DOHH2 (cell line): ENCODE measurements around the gene MARK3.

Source experiments
- CTCF ChIP-seq: fragments of 200-600 bp; sonication (generic); IDR thresholded peaks from one replicate; pipeline ENCODE4 v1.5.1; 2014; ENCODE audit warnings: antibody characterized with exemption, mild to moderate bottlenecking, low read depth, low read length; ENCODE audit not compliant: poor library complexity, severe bottlenecking
- EZH2phosphoT487 ChIP-seq: fragments of 200-600 bp; sonication (generic); IDR thresholded peaks from 2 replicates; pipeline ENCODE4 v1.6.1; 2017; ENCODE audit warnings: borderline replicate concordance, mild to moderate bottlenecking, antibody characterized with exemption, low read length, moderate library complexity, mixed read lengths

GRCh38 chr14:103360548-103360947 is 24.7 kb upstream of the MARK3 start:
- TF ChIP-seq CTCF (no peak), EZH2phosphoT487 (no peak)
